ENCODE results near the gene NOC4L. TPM values are rescaled to one million over a fixed set of nuclear protein-coding genes. Genes with fewer than 3 reads are reported as not detected.

The NOC4L gene
- total RNA-seq, 1 experiment from 2014 or later = 36.5 TPM

- Histone ChIP-seq H2AFZ (ENCODE audit: low read length) (no peak overlapping the region), H3K23me2 (ENCODE audit: insufficient read length, low read depth, low read length, poor library complexity, severe bottlenecking) (no peaks in the 10 kb centered on the region), H3K27me3 (ENCODE audit: insufficient read depth, low read length) (no peaks in the 10 kb centered on the region), H4K91ac (ENCODE audit: insufficient read length, low read depth, low read length) (no peak overlapping the region), H3T11ph (ENCODE audit: low read length) (no peak overlapping the region), H3K79me2 (ENCODE audit: insufficient read depth, low read length) (no peaks in the 10 kb centered on the region), H3K27ac (ENCODE audit: insufficient read length, low read depth, low read length) (no peak overlapping the region), H4K5ac (ENCODE audit: insufficient read length, low read depth, low read length) (no peak overlapping the region), H4K20me1 (ENCODE audit: control insufficient read depth, insufficient read depth, insufficient read length) (no peaks in the 10 kb centered on the region), H2BK20ac (ENCODE audit: low read depth, low read length, poor library complexity, severe bottlenecking) (no peak overlapping the region), H2AK5ac (ENCODE audit: insufficient read length, low read length) (no peak overlapping the region), H3K9me3 (ENCODE audit: control insufficient read depth, low read depth, low read length) (peaks cover 18% of the 10 kb centered on the region), H3K4me1 (ENCODE audit: insufficient read depth, low read length) (no peaks in the 10 kb centered on the region), H2BK5ac (ENCODE audit: insufficient read length, low read length) (no peak overlapping the region), H3K4ac (ENCODE audit: low read depth, low read length) (no peak overlapping the region), H3K4me2 (ENCODE audit: insufficient read depth, insufficient read length, low read length) (no peak overlapping the region), H3K14ac (ENCODE audit: insufficient read depth, low read length) (no peak overlapping the region), H3K79me1 (ENCODE audit: insufficient read depth, low read depth, low read length, poor library complexity, severe bottlenecking) (no peaks in the 10 kb centered on the region), H3K9ac (ENCODE audit: extremely low read depth, insufficient read length, low read length) (no peak overlapping the region), H2BK15ac (ENCODE audit: low read depth, low read length) (no peak overlapping the region), H3K18ac (ENCODE audit: insufficient read length, low read depth, low read length) (no peak overlapping the region), H4K8ac (replicated peaks; ENCODE audit: insufficient read length, low read depth, low read length) (no peak overlapping the region), H3K23ac (ENCODE audit: insufficient read length, low read depth, low read length) (no peak overlapping the region), H3K56ac (ENCODE audit: insufficient read length, low read depth, low read length) (no peak overlapping the region), H2BK120ac (ENCODE audit: low read depth, low read length, poor library complexity, severe bottlenecking) (no peak overlapping the region), H2BK12ac (ENCODE audit: insufficient read length, low read depth, low read length) (no peak overlapping the region)
- Mint-ChIP-seq H3K4me1 (no peaks in the 10 kb centered on the region), H3K36me3 (ENCODE audit: insufficient read depth in 1 of 3, low read depth in 3 of 3) (peaks cover 0 to 4% (median 2%) of the 10 kb centered on the region in 3 experiments; a peak in 2 of 7 replicates), H3K4me3 (no peak overlapping the region), H3K27me3 (ENCODE audit: low read depth) (peaks cover 5% of the 10 kb centered on the region), H3K9me3 (no peaks in the 10 kb centered on the region), H3K27ac (no peak overlapping the region)
- WGBS (ENCODE audit: extremely low coverage, insufficient read length, low lambda C conversion rate) = no CpG with 5 or more reads among the region's 21 CpGs
- TF ChIP-seq CTCF (conservative IDR thresholded peaks at IDR 0.05) = no peak
- no peak for DNase-seq
Observed at GRCh38 chr12:132154341-132154761, 10.1 kb downstream of the NOC4L start.
